GM23248 (cell line): ENCODE results near the gene MAP6.

Experiments
- EZH2 ChIP-seq: fragments of 200-600 bp; sonication (generic); IDR thresholded peaks from 2 replicates; pipeline ENCODE4 v1.6.1; 2018; ENCODE audit warnings: antibody characterized with exemption, mild to moderate bottlenecking; ENCODE audit not compliant: insufficient read depth, poor library complexity, severe bottlenecking
- EZH2phosphoT487 ChIP-seq: fragments of 200-600 bp; sonication (generic); IDR thresholded peaks from 2 replicates; pipeline ENCODE4 v1.6.1; 2018; ENCODE audit warnings: antibody characterized with exemption, moderate library complexity, mild to moderate bottlenecking, low read depth; ENCODE audit not compliant: insufficient read depth

DNA sequence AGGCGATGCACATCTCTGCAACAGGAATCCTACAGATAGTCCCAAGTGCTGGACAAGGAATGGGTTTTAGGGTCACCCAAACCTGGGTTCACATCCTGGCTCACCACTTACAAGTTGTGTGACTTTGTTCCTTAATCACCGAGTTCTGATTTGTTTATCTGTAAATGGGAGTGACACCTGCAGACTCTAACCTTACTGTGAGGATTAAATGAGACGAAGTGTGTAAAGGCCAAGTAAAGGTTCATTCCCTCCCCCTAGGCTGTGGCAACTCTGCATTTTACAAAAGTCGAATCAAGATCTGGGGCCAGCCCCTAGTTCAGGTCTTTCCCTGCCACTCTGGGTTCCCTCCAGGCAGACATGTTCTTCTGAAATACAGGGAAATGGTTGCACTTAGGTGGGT is 71.9 kb downstream of the MAP6 start:
- TF ChIP-seq EZH2phosphoT487, result no peak
- no peak for TF ChIP-seq EZH2
